HG02938 (cell line): Measurements from ENCODE around the gene DLL3.

Experiments
- ATAC-seq: cut with Tn5 transposase; IDR thresholded peaks from one replicate; pipeline ENCODE4 v1.9.1; 2021; ENCODE audit warnings: mild to moderate bottlenecking, moderate library complexity; ENCODE audit not compliant: unreplicated experiment

The DLL3 gene

GRCh38 chr19:39550197-39550596, 51.5 kb downstream of the DLL3 start:
- no peak for ATAC-seq

GRCh38 chr19:39553082-39553652, 54.4 kb downstream of the DLL3 start:
- no peak for ATAC-seq

DNA sequence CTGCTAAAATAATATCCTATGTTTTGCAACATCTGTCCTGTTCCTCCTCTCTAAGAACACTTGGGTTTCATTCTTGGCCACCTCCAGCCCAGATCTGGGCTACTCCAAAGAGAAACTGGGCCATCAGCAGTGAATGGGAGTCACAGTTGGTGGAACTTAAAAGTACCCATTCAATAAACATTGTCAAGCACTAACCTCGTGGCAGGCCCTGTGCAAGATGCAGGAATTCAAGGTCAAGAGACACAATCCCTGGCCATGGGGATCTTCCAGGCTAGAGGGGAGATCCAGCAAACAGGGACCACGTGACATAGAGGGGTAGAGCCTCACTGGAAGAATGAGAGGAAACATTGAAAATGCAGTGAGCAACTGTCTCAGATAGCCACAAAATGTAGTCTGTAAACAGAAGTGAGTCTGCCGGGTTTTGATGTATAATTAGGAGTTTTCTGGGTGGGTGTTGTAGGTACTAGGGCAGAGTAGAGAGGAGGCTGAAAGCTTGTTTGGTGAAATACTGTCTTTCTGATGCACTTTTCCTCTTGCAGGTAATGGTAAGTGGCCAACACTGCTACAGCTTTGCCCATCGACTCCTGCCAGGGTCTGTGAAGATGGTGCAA, 56.1 kb downstream of the DLL3 start:
- ATAC-seq: no peak

DNA sequence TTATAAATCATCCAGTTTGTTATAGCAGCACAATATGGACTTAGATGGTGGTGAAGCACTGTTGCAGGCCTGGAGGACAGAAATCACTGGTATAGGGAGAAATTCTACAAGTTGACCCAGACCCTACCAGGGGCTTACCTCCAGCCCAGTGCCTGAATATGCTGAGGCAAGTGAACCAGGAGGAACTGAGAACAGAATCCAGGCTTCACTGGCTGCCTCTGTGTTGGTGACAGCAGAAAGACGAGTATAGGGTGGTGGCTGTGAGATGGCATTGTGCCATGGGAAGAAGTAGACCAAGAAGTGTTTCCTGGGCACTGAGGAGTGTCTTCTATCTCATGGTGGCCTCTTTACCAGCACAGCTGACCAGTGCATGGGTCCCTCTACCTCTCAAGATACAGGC, 57.1 kb downstream of the DLL3 start:
- ATAC-seq: no peak
